NCI-H128 (cell line): ENCODE measurements around the gene METTL24.

ENCODE experiments used
- DNase-seq: peaks from one replicate; lab custom pipeline; 2025; ENCODE audit not compliant: unreplicated experiment; lab: John Stamatoyannopoulos, UW

Gene METTL24

DNA sequence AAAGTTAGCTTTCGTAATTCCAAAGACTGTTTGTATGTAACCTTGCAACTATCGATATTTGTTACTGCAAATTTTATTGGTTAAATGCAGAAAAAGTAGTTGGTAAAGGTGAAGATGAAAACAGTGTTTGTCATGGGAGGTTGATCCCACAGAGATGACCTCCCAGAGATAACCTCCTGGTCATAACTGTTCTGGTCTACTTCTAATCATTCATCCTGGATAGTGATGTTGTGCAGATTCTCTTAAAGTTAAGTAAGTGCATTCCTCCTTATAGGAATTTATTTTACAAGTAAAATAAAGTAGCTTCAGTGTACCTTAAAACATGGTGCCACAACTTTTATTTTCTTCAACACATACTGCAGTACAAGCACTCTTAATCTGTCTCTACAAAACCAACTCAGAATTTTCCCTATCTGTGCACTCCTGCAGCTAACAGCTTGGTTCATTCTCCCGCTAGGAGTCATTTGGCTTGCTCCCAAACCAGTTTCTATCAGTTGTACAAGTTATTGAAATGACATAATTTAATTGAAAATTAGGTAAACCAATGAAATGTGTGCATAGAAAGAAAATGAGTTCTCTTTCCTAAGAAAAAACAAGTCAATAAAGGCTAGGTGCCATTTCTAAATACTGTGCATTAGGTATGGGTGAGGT lies 19.2 kb downstream of the METTL24 start:
- DNase-seq, result no peak

DNA sequence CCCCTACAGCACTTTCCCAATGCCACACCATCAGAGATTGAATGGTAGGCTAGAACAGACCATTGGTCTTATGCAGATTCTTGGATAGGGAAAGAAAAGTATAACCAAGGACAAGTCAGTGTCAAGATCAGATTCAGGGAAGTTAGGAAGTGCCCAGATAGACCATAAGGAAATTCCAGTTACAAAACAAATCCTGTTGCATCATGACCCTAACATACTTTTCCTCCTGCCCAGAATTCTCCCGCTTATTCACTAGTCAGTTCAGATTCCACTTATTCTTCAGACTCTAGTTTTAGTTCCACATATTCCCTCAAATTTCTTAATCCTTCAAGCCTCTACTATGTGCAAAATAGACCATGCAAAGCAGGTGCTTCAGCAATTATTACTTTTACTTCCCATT lies 20.7 kb downstream of the METTL24 start:
- DNase-seq, result no peak

GRCh38 chr6:110334423-110335180 lies 23.5 kb downstream of the METTL24 start:
- no peak for DNase-seq

- no peak for DNase-seq
Observed at GRCh38 chr6:110332281-110332680, 25.9 kb downstream of the METTL24 start.

DNA sequence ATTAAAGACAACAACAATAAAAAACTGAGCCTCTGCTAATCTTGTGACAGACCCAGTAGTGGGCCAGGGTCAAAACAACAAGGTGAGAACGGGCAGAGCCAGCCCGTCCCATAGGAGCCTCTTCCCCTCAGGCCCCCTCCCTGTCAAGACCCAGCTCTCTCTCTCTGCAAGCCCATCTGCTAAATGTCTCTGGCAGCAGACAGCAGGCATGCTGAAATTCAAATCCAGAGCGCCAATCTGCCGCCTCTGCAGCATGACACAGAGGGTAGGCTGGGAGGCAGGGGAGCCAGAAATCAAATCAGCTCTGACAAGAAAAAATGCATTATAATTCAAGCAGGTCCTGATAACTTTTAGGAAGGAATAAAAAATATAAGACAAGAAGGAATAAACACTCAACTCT lies 26.3 kb downstream of the METTL24 start:
- DNase-seq, result no peak

DNA sequence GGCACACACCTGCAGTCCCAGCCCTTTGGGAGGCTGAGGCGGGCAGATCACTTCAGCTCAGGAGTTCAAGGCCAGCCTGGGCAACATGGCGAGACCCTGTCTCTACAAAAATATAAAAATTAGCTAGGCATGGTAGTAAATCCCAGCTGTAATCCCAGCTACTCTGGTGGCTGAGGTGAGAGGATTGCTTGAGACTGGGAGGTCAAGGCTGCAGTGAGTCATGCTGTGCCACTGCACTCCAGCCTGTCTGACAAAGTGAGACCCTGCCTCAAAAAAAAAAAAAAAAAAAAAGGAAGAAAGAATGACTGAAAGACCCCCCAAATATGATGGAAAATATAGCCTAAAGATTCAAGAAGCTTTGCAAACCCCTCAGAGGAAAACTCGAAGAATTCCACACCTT lies 26.8 kb downstream of the METTL24 start:
- DNase-seq, result no peak

DNA sequence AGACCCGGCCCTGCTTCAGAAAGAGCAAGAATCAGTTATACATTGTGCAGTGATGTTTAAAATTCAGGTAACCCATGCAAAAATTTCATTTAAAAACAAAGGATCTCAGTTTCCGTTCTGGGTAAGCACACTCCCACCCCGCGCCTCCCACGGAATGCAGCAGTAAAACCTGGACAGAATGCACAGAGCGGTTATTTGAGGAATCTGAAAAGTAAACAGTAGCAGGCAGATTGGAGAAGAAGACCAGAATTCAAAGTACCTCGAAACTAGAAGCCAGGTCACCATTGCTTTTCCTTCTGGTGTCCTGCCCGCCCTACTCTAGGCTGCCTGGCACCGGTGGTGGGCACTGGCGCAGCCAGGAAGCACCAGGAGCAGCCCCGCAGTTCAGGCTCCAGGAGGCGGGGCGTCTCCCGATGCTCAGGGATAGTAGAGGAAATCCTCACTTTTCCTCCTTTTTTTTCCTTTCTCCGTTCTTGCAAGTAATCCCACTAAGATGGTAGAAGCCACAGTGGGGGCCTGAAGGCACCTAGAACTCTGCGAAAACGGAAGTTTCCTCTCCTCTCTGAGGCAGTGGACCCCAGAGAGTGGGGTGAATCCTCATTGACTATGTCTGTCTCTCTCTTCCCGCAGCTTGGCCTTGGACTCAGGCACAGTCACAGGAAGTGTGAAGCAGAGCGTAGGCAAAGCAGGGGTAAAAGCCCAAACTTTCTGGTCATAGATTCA lies 28.3 kb downstream of the METTL24 start:
- DNase-seq, result no peak

DNA sequence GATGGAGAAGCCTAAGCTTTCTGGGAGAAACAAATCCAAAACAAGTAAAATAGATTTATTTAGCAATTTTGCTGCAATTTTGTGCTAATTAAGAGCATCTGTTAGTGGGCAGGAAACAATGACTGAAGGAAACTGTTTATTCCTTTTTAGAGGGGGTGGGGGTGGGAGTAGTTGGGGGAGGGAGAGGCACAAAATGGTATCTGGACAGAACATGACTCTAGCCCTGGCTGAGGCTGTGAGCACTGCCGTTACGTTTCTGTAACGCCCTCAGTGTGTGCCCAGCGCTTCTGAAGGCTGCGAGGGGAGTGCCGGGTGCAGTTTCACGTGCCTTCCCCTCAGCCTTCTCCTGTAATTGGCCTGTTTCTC lies 28.8 kb downstream of the METTL24 start:
- DNase-seq, result no peak

DNA sequence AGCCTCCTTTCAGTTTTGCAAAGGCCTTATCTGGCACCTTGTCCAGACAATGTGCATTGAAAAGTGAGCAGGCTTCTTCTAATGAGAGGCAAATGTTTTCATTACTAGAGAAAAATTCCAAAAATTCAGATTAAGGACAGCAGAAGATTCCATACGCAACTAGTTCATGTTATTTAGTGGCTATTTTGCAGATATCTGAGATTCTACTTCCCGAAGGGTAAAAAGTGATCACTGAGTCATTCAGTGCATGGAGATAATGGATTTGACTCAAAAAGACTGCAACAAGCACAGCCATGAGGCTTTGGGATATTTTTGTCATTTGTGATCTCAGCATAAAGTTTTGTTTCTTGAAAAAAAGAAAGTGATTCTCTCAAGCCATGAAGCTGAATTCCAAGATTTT lies 29.9 kb downstream of the METTL24 start:
- no peak for DNase-seq

DNA sequence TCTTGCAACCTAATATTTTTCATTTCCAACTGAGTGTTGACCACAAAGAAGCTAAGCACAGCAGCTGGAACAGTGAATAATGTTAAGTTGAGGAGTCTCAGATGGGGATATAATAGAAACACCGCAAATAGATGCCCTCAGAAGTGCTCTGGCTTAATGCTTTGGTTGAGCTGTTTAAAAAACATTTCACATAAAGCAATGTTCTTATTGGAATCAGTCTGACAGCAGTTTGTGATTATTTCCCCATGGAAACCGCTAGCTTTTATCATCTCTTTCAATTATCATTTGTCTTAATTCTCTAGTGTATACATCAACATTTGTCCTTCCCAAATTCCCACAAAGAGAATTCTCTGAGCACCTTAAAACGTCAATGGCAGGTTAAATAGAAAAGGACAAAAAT lies 30.8 kb downstream of the METTL24 start:
- peak; percentile 36 for DNase-seq

DNA sequence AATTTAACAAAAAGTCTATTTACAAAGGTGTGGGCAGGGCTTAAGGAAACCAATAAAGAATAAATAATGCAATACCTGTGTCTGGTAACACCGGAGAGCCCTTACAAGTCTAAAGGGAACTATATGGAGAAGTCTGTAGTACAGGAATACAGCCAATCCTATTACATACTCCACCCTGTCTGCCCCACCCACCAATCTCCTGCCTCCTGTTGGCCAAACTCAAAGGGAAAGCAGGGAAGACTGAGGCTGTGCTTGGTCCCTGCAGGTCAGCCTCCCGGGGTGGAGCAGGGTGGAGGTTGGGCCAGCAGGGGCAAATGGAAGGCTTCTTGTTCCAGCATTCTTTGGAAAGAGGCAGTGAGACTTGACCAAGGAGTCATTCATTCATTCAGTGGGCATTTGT lies 31.5 kb downstream of the METTL24 start:
- DNase-seq, result no peak

DNA sequence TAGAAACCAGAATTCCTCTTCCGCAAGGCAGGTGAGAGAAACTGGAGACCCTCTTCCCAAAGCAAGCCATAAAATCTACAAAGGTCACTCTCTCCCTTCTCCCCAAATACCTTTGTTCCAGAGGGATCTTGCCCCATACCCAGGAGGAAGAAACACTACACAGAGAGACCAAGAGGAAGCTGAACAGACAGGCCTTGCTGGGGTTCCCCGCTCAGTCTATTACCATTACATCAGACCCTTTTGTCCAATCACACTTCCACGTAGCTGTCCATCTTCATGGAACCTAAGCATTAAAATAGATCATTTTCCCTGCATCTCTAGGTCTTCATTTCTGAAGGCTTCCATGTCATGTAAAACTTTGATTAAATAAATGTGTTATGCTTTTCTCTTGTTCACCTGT lies 32.1 kb downstream of the METTL24 start:
- DNase-seq, result no peak

GRCh38 chr6:110325197-110325596 lies 33.0 kb downstream of the METTL24 start:
- peak; percentile 25 for DNase-seq

DNA sequence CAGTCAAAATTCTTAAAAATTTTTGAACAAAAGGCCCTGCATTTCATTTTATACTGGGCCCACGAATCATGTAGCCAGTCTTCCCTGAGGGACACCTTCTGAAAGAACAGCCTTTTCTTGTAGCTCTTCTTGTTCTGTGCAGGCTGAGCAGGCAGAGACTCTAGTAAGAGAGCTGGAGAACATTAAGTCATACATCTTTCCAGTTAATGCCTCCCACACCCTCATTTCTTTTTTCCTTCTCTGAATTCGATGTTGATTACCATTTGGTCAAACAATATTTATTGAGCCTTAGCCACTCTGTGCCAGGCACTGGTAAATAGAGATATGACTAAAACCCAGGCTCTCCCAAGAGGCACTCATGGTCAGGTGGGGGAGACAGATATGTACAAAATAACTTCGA lies 33.6 kb downstream of the METTL24 start:
- DNase-seq, result no peak

DNA sequence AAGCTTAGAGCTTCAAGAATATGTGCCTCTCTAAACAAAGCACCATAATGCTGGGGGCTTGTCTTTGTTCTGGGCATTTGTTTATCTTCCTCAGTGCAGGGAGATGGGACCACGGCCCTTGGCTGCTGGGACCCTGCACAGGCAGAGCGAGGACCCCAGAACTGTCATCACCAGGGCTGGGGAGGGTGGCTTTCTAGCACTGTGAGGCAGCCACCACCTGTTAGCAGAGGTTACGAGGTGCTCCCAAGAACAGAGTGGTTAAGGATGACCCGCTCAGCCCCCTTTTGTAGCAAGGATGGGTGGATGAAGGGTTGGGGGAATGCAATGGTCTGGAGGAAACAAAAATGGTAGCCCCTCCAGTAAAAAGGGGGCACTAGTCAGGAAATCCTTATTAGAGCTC lies 34.9 kb downstream of the METTL24 start:
- no peak for DNase-seq

DNA sequence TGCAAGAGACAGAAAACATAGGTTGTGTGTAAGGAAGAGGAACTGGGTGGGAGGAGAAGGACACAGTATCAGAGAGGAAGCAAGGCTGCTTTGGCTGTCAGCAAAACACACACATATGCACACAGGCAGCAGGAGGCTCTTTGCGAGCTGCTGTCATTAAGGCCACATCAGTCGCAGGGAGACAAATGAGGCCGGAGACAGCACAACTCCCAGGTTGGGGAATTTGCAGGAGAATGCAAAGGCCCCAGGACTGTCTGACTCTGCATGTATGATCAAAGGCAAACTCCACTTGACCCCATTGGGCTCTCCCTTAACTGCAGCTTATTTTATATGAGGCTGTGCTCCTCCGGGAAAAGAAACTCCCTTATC lies 35.3 kb downstream of the METTL24 start:
- DNase-seq, result no peak

GRCh38 chr6:110322151-110322873 lies 35.8 kb downstream of the METTL24 start:
- DNase-seq, result no peak

DNA sequence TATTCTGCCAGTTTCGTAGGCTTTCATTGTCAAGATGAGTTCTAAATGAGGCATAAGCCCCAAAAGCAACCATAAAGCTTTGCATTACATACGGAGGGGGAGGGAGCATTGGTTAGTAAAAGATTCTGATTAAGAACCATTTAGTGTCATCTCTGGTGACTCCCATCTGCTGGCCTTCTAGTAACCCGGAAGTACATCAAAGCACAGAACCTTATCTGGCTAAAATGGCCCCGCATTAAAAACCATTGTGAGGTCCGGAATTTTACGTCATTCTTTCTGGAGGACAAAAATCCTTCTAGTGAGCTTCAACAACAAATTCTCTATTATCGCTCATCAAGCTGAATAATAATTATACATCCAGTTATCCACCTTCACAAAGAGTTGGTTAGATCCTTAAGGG lies 37.8 kb downstream of the METTL24 start:
- DNase-seq, result no peak

DNA sequence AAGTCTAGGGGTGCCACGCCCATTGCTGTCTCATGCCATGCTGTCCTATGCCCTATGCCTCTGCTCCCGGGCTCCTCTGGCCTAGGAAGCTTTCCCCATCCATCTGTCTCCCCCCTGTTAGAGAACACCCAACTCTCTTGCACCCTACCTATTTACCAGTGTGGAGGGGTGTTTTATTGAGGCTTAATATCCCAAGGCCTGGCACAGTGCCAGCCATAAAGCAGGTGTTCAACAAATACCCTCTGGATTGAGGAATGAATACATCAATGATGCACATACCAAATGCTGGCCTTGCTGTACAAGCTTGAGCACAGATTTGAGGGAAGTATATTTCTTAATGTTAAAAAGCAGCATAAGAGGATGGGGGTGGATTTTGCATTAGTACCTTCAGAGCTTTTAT lies 38.3 kb downstream of the METTL24 start:
- DNase-seq, result no peak

DNA sequence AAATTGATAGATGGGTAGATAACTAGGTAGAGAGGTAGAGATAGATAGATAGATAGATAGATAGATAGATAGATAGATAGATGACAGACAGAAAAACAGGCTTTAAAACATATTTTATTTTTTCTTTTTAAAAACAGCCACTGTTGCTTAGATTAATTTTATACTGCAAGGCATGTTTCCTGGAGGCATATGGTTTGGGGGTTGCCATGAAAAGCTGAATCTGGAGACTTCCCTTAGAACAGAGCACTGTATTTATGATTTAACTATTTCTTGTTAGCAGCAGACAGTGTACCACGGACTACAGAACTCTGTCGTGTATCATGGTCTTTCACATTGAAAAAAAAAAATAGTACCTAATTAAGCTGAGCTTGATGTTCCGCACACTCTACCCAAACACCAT lies 38.8 kb downstream of the METTL24 start:
- DNase-seq, result no peak

DNA sequence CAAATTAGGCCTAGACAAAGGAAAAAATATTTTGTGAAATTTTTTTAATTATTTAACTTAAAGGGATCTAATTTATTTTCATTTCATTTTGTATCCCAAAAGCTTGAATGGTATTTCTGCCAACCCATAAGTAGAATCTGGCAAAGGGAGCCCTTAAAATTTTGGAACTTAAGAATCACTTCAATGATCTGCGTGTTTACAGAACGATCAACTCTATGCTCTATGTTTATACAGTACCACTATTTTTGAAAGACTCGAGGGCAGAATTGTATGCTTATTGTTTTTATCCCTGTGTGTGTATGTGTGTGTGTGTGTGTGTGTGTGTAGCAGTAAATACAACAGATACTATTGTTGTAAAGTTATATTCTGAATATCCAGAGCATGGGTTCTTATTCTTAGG lies 39.2 kb downstream of the METTL24 start:
- DNase-seq, result no peak

DNA sequence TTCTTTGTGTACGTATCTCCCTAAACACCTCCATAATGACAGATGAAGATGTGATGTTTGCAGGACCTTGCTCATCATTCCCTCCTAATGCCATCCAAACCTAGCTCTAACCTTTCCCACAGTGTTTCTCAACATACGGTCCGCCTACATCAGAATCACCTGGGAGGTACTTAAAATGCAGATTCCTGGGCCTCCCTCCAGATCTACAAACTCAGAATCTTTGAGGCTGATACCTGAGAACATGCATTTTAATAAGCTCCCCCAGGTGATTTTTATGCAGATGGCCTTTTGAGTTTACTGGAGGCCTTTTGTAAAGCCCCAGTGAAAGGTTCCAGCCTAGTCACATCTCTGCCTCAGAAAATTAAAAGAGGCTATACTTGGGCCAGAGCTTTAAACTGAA lies 40.5 kb downstream of the METTL24 start:
- DNase-seq, result no peak
